ENCODE data around the gene ANKRD42. TPM values are rescaled to one million over a fixed set of nuclear protein-coding genes. Genes with fewer than 3 reads are reported as not detected.
A peak's percentile ranks its signal among the peaks of the same experiment; 100 is the strongest.

The ANKRD42 gene
- total and polyA plus RNA-seq, 9 of the 15 experiments (the other 6 are each of a cell fraction or from before 2014, with no cell fraction given), result 2.8 to 9.1 (median 6.1) TPM

GRCh38 chr11:83157594-83158356, 35.7 kb upstream of the ANKRD42 start (continued):
- TF ChIP-seq, protein P1, sequence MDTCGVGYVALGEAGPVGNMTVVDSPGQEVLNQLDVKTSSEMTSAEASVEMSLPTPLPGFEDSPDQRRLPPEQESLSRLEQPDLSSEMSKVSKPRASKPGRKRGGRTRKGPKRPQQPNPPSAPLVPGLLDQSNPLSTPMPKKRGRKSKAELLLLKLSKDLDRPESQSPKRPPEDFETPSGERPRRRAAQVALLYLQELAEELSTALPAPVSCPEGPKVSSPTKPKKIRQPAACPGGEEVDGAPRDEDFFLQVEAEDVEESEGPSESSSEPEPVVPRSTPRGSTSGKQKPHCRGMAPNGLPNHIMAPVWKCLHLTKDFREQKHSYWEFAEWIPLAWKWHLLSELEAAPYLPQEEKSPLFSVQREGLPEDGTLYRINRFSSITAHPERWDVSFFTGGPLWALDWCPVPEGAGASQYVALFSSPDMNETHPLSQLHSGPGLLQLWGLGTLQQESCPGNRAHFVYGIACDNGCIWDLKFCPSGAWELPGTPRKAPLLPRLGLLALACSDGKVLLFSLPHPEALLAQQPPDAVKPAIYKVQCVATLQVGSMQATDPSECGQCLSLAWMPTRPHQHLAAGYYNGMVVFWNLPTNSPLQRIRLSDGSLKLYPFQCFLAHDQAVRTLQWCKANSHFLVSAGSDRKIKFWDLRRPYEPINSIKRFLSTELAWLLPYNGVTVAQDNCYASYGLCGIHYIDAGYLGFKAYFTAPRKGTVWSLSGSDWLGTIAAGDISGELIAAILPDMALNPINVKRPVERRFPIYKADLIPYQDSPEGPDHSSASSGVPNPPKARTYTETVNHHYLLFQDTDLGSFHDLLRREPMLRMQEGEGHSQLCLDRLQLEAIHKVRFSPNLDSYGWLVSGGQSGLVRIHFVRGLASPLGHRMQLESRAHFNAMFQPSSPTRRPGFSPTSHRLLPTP (IDR thresholded peaks at IDR 0.05; ENCODE audit: borderline replicate concordance, extremely low read depth, insufficient read length), result no peak
- no peak for TF ChIP-seq ZNF133 (CRISPR knock-in tag; IDR thresholded peaks at IDR 0.05)
- TF ChIP-seq KLF10 (CRISPR knock-in tag; IDR thresholded peaks at IDR 0.05), result no peak
- no peak for TF ChIP-seq SIN3B (IDR thresholded peaks at IDR 0.05; ENCODE audit: low read depth)
- no peak for TF ChIP-seq CHCHD3 (CRISPR knock-in tag; IDR thresholded peaks at IDR 0.05)
- TF ChIP-seq TBP (optimal IDR thresholded peaks at IDR 0.05; ENCODE audit: low read depth, low read length), result no peak
- TF ChIP-seq SRF (CRISPR knock-in tag; IDR thresholded peaks at IDR 0.05), result peak; percentile 77 to 97
- TF ChIP-seq, protein P2, sequence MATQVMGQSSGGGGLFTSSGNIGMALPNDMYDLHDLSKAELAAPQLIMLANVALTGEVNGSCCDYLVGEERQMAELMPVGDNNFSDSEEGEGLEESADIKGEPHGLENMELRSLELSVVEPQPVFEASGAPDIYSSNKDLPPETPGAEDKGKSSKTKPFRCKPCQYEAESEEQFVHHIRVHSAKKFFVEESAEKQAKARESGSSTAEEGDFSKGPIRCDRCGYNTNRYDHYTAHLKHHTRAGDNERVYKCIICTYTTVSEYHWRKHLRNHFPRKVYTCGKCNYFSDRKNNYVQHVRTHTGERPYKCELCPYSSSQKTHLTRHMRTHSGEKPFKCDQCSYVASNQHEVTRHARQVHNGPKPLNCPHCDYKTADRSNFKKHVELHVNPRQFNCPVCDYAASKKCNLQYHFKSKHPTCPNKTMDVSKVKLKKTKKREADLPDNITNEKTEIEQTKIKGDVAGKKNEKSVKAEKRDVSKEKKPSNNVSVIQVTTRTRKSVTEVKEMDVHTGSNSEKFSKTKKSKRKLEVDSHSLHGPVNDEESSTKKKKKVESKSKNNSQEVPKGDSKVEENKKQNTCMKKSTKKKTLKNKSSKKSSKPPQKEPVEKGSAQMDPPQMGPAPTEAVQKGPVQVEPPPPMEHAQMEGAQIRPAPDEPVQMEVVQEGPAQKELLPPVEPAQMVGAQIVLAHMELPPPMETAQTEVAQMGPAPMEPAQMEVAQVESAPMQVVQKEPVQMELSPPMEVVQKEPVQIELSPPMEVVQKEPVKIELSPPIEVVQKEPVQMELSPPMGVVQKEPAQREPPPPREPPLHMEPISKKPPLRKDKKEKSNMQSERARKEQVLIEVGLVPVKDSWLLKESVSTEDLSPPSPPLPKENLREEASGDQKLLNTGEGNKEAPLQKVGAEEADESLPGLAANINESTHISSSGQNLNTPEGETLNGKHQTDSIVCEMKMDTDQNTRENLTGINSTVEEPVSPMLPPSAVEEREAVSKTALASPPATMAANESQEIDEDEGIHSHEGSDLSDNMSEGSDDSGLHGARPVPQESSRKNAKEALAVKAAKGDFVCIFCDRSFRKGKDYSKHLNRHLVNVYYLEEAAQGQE (IDR thresholded peaks at IDR 0.05; ENCODE audit: borderline replicate concordance), result no peak
- TF ChIP-seq, protein P2 (CRISPR knock-in tag; IDR thresholded peaks at IDR 0.05; ENCODE audit: low read depth), result no peak
- TF ChIP-seq CBX5 (IDR thresholded peaks at IDR 0.05; ENCODE audit: borderline replicate concordance, low read depth), result no peak
- TF ChIP-seq ZNF316 (IDR thresholded peaks at IDR 0.05), result no peak
- no peak for TF ChIP-seq ZSCAN32 (CRISPR knock-in tag; IDR thresholded peaks at IDR 0.05)
- 0 out of 2 replicates have a peak, but pooled peaks have one; percentile 8 for TF ChIP-seq EGR1 (conservative IDR thresholded peaks at IDR 0.05)
- no peak for TF ChIP-seq NFXL1 (CRISPR knock-in tag; IDR thresholded peaks at IDR 0.05)
- TF ChIP-seq ZKSCAN3 (CRISPR knock-in tag; IDR thresholded peaks at IDR 0.05), result no peak
- TF ChIP-seq CC2D1A (IDR thresholded peaks at IDR 0.05), result peak; percentile 39; the same call in 1 of the 2 replicates
- TF ChIP-seq MAX (CRISPR knock-in tag; IDR thresholded peaks at IDR 0.05), result peak; percentile 62
- TF ChIP-seq, protein P3, sequence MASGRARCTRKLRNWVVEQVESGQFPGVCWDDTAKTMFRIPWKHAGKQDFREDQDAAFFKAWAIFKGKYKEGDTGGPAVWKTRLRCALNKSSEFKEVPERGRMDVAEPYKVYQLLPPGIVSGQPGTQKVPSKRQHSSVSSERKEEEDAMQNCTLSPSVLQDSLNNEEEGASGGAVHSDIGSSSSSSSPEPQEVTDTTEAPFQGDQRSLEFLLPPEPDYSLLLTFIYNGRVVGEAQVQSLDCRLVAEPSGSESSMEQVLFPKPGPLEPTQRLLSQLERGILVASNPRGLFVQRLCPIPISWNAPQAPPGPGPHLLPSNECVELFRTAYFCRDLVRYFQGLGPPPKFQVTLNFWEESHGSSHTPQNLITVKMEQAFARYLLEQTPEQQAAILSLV (tag; IDR thresholded peaks at IDR 0.05), result no peak
